Mucosa of descending colon (tissue), 3 donors: Measurements from ENCODE around the gene CALCR. TPM values are rescaled to one million over a fixed set of nuclear protein-coding genes. Genes with fewer than 3 reads are reported as not detected.

ENCODE experiments used
- ATAC-seq: fragments of 200-7000 bp; cut with Tn5 transposase; one replicate; pipeline ENCODE4 v1.9.1; 2020; ENCODE audit warnings: mild to moderate bottlenecking, moderate library complexity
- DNase-seq, 3 donors: peaks; one replicate each; pipeline ENCODE4 v3.0.0-alpha.2; 2020
- H3K36me3 ChIP-seq: fragments of 200-600 bp; one replicate; pipeline ENCODE4 v1.8.0; 2021; ENCODE audit warnings: low read depth, mild to moderate bottlenecking
- H3K4me1 ChIP-seq: fragments of 200-600 bp; one replicate; pipeline ENCODE4 v1.8.0; 2021; ENCODE audit warnings: low read depth, mild to moderate bottlenecking
- H3K4me3 ChIP-seq: fragments of 200-600 bp; one replicate; pipeline ENCODE4 v1.8.0; 2021; ENCODE audit warnings: mild to moderate bottlenecking
- H3K9me3 ChIP-seq: fragments of 200-600 bp; one replicate; pipeline ENCODE4 v1.8.0; 2021; ENCODE audit warnings: mild to moderate bottlenecking
- intact Hi-C, 2 donors: fragments of 100-400 bp; cut with DNase I in 1 of 2; cut with micrococcal nuclease in 1 of 2; formaldehyde crosslinking; loops; one replicate each; pipeline versions ENCODE4 v1.11.0 to v1.11.1; 2022; cut with DNase I, micrococcal nuclease
- total RNA-seq, 3 donors: library from RNA; stranded (reverse); fragmentation: NEBNext Ultra II Directional in 2 of 3; extraction: Animal tissue kit (Norgen Biotek cat#: 25700) in 2 of 3; gene quantifications; one replicate each; pipeline versions ENCODE4 v1.2.1 to v1.2.4, GENCODE V29; 2021 to 2023
- TF ChIP-seq, protein P1 (sequence below): fragments of 200-600 bp; IDR thresholded peaks from one replicate; pipeline ENCODE4 v1.8.0; 2022; ENCODE audit warnings: antibody characterized with exemption, mild to moderate bottlenecking
- donor health status: DM: no; HTN: no; CAD: no; lungs with moderate emphysema.
- donor health status: DM: no; HTN: no; CAD: no.
- donor health status: DM: no; HTN: yes; CAD: no.

Gene CALCR
- total RNA-seq, 3 donors from 2014 or later = not detected

DNA sequence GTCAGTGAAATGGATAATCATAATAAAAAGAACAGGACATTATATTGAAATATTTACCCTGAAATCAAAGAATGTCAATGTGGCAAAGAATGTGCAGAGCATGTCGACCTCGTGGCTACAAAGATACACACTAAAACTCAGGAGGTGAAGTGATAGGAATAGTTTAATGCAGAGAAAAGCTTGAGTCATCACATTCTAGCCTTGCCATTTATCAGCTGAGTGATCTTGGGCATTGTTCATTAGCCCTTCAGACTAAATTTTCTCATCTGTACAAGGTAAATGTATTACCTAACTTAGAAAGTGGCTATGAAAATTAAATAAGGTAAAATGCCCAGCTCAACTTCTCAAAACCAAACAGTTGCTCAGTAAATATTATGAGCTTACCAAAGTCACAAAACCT, 22.6 kb downstream of the CALCR start:
- intact Hi-C loops = no loop called here
- Histone ChIP-seq H3K4me3 (no peak overlapping the region), H3K4me1 (no peaks in the 10 kb centered on the region), H3K9me3 (no peaks in the 10 kb centered on the region), H3K36me3 (no peaks in the 10 kb centered on the region)
- DNase-seq (no peak), ATAC-seq (no peak)
- TF ChIP-seq, protein P1, sequence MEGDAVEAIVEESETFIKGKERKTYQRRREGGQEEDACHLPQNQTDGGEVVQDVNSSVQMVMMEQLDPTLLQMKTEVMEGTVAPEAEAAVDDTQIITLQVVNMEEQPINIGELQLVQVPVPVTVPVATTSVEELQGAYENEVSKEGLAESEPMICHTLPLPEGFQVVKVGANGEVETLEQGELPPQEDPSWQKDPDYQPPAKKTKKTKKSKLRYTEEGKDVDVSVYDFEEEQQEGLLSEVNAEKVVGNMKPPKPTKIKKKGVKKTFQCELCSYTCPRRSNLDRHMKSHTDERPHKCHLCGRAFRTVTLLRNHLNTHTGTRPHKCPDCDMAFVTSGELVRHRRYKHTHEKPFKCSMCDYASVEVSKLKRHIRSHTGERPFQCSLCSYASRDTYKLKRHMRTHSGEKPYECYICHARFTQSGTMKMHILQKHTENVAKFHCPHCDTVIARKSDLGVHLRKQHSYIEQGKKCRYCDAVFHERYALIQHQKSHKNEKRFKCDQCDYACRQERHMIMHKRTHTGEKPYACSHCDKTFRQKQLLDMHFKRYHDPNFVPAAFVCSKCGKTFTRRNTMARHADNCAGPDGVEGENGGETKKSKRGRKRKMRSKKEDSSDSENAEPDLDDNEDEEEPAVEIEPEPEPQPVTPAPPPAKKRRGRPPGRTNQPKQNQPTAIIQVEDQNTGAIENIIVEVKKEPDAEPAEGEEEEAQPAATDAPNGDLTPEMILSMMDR = no peak

DNA sequence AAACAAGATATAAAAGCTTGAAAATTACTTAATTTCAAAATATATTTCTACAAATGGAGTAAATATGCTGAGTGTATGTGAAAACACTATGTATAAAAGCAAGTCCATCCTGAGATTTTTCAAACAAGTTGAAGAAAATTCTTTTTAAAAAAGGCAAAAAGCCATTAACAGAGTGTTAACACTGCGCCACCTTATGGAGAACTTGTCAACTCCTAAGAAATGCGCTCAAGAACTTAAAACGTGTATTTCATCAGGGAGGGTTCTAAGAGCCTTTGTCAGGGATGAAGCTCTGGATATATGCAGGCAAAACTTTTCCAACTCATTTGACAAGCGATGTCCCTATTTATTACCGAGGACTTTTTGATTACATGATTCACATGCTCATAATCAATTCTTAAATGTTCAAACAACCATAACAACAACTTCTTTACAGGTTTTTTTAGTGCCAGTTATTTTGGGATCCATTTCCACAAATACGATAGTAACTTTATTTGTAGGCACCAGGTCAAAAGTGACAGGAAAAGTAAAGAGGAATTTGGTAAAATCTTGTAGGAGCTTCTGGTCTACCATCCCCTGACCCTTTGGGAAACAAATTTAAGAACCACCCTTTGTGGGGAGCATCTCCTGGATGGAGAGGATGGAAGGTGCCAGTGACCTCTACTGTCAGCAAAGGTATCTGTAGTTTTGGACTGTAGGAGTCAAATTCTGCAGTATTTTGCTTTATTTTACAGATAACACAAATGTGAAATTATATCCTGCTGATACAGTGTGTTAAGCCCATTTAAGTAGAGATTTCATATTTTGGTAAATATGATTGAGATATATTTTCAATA, 23.2 kb downstream of the CALCR start:
- ATAC-seq (no peak), DNase-seq (peak in 1 of 3 donors; percentile 39)
- TF ChIP-seq, protein P1 = peak; percentile 14
- intact Hi-C loops = no loop called here
- Histone ChIP-seq H3K36me3 (no peaks in the 10 kb centered on the region), H3K4me1 (no peaks in the 10 kb centered on the region), H3K4me3 (no peak overlapping the region), H3K9me3 (no peaks in the 10 kb centered on the region)

DNA sequence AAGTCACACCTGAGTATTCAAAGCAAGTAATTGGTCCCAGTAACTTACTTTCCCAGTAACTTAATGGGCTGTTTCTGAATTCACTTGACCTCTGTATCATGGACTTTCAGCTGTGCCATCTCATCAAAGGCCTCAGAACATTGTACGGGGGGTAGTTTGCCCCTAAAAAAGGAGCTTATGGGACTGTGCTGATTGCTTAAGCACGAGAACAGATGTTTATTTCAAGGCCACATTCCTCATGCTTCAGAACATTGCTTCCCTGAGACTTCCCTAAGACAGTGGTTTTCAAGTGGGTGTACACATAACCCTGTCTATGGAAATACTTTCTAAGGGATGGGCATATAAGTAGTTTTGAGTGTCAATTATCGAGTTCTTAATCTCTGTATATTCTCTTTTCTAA, 26.8 kb downstream of the CALCR start:
- H3K9me3 ChIP-seq = no peaks in the 10 kb centered on the region
- TF ChIP-seq, protein P1 = no peak
- no peak overlapping the region for H3K4me3 ChIP-seq
- H3K36me3 ChIP-seq = no peaks in the 10 kb centered on the region
- H3K4me1 ChIP-seq = no peaks in the 10 kb centered on the region
- no peak for ATAC-seq
- intact Hi-C loops = no loop called here
- no peak for DNase-seq

DNA sequence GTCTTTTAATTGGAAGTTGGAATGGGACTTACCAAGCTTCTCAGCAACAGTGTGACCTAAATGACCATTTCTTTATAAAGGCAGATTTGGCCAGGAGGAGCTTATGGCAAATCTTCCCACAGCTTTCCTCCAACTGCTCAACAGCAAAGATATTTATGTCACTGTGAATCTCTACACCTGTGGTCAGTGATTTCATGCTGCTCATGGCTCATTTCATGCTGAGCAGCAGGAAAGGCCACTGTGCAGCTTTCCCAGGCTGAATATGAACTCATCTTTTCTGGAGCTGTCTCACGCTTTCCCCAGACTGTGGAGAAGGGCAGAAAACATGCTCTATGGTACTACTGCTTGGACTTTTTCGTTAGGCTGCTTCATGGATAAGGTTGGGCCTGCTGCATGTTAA, 29.8 kb downstream of the CALCR start:
- Histone ChIP-seq H3K36me3 (no peaks in the 10 kb centered on the region), H3K9me3 (no peaks in the 10 kb centered on the region), H3K4me1 (no peaks in the 10 kb centered on the region), H3K4me3 (no peak overlapping the region)
- DNase-seq = no peak
- TF ChIP-seq, protein P1 = no peak
- ATAC-seq = no peak
- intact Hi-C loops = no loop called here

DNA sequence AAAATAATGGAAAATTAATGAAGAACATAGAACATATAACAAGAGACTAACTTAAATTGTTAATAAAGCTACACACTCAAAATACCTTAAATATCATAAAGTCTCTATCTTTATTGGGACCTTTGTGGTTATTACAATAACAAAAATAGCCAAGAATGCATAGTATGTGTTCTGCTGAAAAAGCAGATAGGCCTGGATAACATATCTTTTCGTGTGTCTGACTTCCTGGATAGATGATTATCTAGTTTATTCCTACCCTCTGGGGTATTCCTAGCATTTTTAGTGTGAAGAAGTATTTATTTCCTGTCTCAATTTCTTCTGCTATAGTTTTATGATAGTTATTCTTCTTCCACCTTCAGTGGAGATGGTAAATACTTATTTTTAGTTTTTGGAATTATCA, 36.5 kb downstream of the CALCR start:
- intact Hi-C loops = no loop called here
- no peaks in the 10 kb centered on the region for H3K4me1 ChIP-seq
- no peak overlapping the region for H3K4me3 ChIP-seq
- H3K36me3 ChIP-seq = no peaks in the 10 kb centered on the region
- no peaks in the 10 kb centered on the region for H3K9me3 ChIP-seq
- DNase-seq (no peak), ATAC-seq (no peak)
- TF ChIP-seq, protein P1 = no peak
